MCF 10A (cell line): Measurements from ENCODE around the gene VAV2. TPM values are rescaled to one million over a fixed set of nuclear protein-coding genes. Genes with fewer than 3 reads are reported as not detected.
"Not testable (repeated sequence)": the region's sequence is repeated elsewhere in the genome, so short reads cannot be mapped to it uniquely, and the experiment has no call there.

ENCODE experiments used
- BruUV-seq: library from RNA; stranded (reverse); fragments of 400-500 nt; replicated peaks from 2 replicates; lab custom pipeline; 2021; lab: Mats Ljungman, UMichigan
- CTCF ChIA-PET: fragments of 300-600 bp; sonication (Branson Sonifier 250); formaldehyde crosslinking; extraction: SDS; loops from one replicate; lab custom pipeline; 2021; ENCODE audit warnings: antibody characterized with exemption, inconsistent platforms; lab: Yijun Ruan, JAX
- POLR2A ChIA-PET: fragments of 300-600, 350-650 bp; sonication (Branson Sonifier 250); formaldehyde crosslinking; extraction: SDS; loops from one replicate; lab custom pipeline; 2020; ENCODE audit warnings: antibody characterized with exemption, inconsistent platforms; lab: Yijun Ruan, JAX
- DNase-seq: peaks from one replicate; pipeline ENCODE4 v3.0.0-alpha.2; 2018; ENCODE audit not compliant: unreplicated experiment
- H3K27ac Mint-ChIP-seq: one replicate; pipeline ENCODE4 v1.8.0; 2022; ENCODE audit warnings: mild to moderate bottlenecking, low read depth, mixed read lengths; ENCODE audit not compliant: unreplicated experiment
- H3K27me3 Mint-ChIP-seq: one replicate; pipeline ENCODE4 v1.8.0; 2022; ENCODE audit warnings: mixed read lengths; ENCODE audit not compliant: insufficient read depth, unreplicated experiment
- H3K36me3 Mint-ChIP-seq: one replicate; pipeline ENCODE4 v1.8.0; 2022; ENCODE audit warnings: mild to moderate bottlenecking, moderate library complexity, mixed read lengths; ENCODE audit not compliant: insufficient read depth, unreplicated experiment
- H3K4me1 Mint-ChIP-seq: one replicate; pipeline ENCODE4 v1.8.0; 2022; ENCODE audit warnings: mixed read lengths; ENCODE audit not compliant: insufficient read depth, unreplicated experiment
- H3K4me3 Mint-ChIP-seq: one replicate; pipeline ENCODE4 v1.8.0; 2022; ENCODE audit warnings: mild to moderate bottlenecking, moderate library complexity, mixed read lengths; ENCODE audit not compliant: unreplicated experiment
- H3K9me3 Mint-ChIP-seq: one replicate; pipeline ENCODE4 v1.8.0; 2022; ENCODE audit warnings: mixed read lengths; ENCODE audit not compliant: unreplicated experiment
- CTCF ChIP-seq: fragments of 200-600 bp; IDR thresholded peaks from one replicate; pipeline ENCODE4 v1.8.0; 2022; ENCODE audit warnings: antibody characterized with exemption, mild to moderate bottlenecking; ENCODE audit not compliant: unreplicated experiment
- intact Hi-C: fragments of 100-400 bp; cut with micrococcal nuclease; formaldehyde crosslinking; loops from 2 replicates; pipeline ENCODE4 v1.14.1; 2022
- total RNA-seq: library from RNA; stranded (reverse); gene quantifications from 2 replicates; pipeline ENCODE4 v1.2.3, GENCODE V29; 2022

Gene VAV2
- total RNA-seq, 1 experiment from 2014 or later, result 31.0 TPM

GRCh38 chr9:133747309-133747708 lies 244.8 kb downstream of the VAV2 start:
- DNase-seq, result no peak
- BruUV-seq, result no TSS peak
- ChIA-PET CTCF (no interaction called here), POLR2A (no interaction called here)
- H3K9me3 Mint-ChIP-seq, result peaks cover 6% of the 10 kb centered on the region
- no peak overlapping the region for H3K27ac Mint-ChIP-seq
- intact Hi-C loops, result no loop called here
- peaks cover 64% of the 10 kb centered on the region for H3K27me3 Mint-ChIP-seq
- no peaks in the 10 kb centered on the region for H3K4me1 Mint-ChIP-seq
- TF ChIP-seq CTCF, result no peak
- H3K36me3 Mint-ChIP-seq, result no peaks in the 10 kb centered on the region
- no peak overlapping the region for H3K4me3 Mint-ChIP-seq

- CTCF ChIA-PET, H3K9me3 Mint-ChIP-seq, DNase-seq, BruUV-seq, intact Hi-C loops, POLR2A ChIA-PET, H3K27ac Mint-ChIP-seq, H3K36me3 Mint-ChIP-seq, H3K4me3 Mint-ChIP-seq, H3K4me1 Mint-ChIP-seq: not testable (repeated sequence)
- peaks cover 55% of the 10 kb centered on the region for H3K27me3 Mint-ChIP-seq
Measured at GRCh38 chr9:133744528-133744927, 247.6 kb downstream of the VAV2 start.

GRCh38 chr9:133742849-133743444 lies 249.2 kb downstream of the VAV2 start:
- peaks cover 47% of the 10 kb centered on the region for H3K27me3 Mint-ChIP-seq
- H3K36me3 Mint-ChIP-seq, result peaks cover 1% of the 10 kb centered on the region
- H3K9me3 Mint-ChIP-seq, result no peaks in the 10 kb centered on the region
- DNase-seq, result peak; percentile 65
- ChIA-PET CTCF (interaction anchor here (0.6 to 2.6 kb wide), 16 partner anchors 9 to 1117 kb away, joined by 3 to 7 read pairs (median 4); no protein-coding TSS in a partner anchor), POLR2A (interaction anchor here (0.6 to 1.4 kb wide), 3 partner anchors 9 to 1526 kb away, joined by 3 to 4 read pairs (median 3); no protein-coding TSS in a partner anchor)
- no peak overlapping the region for H3K27ac Mint-ChIP-seq
- no TSS peak for BruUV-seq
- intact Hi-C loops, result no loop called here
- no peaks in the 10 kb centered on the region for H3K4me1 Mint-ChIP-seq
- H3K4me3 Mint-ChIP-seq, result no peak overlapping the region
- TF ChIP-seq CTCF, result peak; percentile 99

- intact Hi-C loops, result no loop called here
- no peak for DNase-seq
- H3K4me1 Mint-ChIP-seq, result no peaks in the 10 kb centered on the region
- ChIA-PET CTCF (interaction anchor here (0.6 to 2.6 kb wide), 12 partner anchors 11 to 254 kb away, joined by 3 to 7 read pairs (median 3); no protein-coding TSS in a partner anchor), POLR2A (interaction anchor here (1.1 to 1.4 kb wide), 2 partner anchors 10 to 12 kb away, joined by 3 to 4 read pairs; no protein-coding TSS in a partner anchor)
- no TSS peak for BruUV-seq
- peaks cover 40% of the 10 kb centered on the region for H3K27me3 Mint-ChIP-seq
- no peak for TF ChIP-seq CTCF
- H3K4me3 Mint-ChIP-seq, result no peak overlapping the region
- H3K27ac Mint-ChIP-seq, result no peak overlapping the region
- no peaks in the 10 kb centered on the region for H3K9me3 Mint-ChIP-seq
- H3K36me3 Mint-ChIP-seq, result peaks cover 6% of the 10 kb centered on the region
Measured at GRCh38 chr9:133742251-133742650, 249.9 kb downstream of the VAV2 start.
